Measurements from ENCODE around the gene SUB1.

DNA sequence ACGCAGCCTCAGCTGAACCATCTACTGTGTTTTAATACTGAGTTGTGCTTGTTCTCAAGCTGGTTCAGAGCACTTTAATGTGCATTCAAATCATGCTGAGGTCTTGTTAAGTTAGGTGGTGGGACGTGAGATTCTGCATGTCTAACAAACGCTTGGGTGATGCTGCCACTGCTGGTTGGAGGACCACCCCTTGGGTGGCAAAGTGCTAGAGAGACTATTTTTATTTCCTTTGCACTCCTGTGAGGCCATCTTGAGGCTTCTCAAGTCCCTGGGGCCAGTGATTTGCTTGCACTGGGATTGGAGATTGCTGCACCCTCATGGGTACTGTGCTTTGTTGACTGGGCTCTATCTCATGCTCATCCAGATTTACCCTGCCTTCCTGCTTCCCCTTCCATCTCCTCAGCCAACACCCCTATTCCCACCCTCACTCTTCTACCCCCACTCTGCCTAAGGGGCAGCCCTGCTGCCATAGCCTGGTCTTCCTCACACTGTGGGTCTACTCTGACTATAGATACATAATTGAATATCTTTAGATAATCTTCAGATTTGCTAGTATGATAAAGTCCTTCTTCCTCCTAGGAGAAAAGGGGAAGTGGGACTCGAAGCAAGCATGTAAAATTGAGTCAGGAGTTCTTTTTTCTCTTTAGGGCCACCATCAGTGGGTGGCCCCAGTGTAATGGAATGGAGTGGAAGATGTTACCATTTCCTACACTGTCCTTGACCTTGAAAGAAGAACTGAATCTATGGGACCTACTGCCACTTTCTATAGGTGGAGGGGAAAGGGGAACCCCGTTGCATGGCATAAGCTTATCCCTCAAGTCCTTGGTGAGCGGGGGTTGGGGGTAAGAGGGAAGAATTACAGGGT is 45.1 kb upstream of the SUB1 start:
- TF ChIP-seq, protein P1, sequence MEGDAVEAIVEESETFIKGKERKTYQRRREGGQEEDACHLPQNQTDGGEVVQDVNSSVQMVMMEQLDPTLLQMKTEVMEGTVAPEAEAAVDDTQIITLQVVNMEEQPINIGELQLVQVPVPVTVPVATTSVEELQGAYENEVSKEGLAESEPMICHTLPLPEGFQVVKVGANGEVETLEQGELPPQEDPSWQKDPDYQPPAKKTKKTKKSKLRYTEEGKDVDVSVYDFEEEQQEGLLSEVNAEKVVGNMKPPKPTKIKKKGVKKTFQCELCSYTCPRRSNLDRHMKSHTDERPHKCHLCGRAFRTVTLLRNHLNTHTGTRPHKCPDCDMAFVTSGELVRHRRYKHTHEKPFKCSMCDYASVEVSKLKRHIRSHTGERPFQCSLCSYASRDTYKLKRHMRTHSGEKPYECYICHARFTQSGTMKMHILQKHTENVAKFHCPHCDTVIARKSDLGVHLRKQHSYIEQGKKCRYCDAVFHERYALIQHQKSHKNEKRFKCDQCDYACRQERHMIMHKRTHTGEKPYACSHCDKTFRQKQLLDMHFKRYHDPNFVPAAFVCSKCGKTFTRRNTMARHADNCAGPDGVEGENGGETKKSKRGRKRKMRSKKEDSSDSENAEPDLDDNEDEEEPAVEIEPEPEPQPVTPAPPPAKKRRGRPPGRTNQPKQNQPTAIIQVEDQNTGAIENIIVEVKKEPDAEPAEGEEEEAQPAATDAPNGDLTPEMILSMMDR (conservative IDR thresholded peaks at IDR 0.05; ENCODE audit: low read length), result no peak
- no peak for TF ChIP-seq EZH2phosphoT487 (IDR thresholded peaks at IDR 0.05; ENCODE audit: borderline replicate concordance)

All from Loucy (cell line).